Body of pancreas (tissue), 4 donors: Measurements from ENCODE around the gene TPCN2.

Experiments
- CTCF ChIP-seq, 7 experiments: fragments of 450-650 bp in 4 of 7; fragments of 200-600 bp in 3 of 7; sonication (generic) in 3 of 7; IDR thresholded peaks; one replicate each; pipeline ENCODE4 v1.5.1; 2016 to 2019; ENCODE audit warnings: antibody characterized with exemption in 7 of 7
- POLR2A ChIP-seq, 3 donors: fragments of 450-650 bp; IDR thresholded peaks; one replicate each; pipeline ENCODE4 v1.6.1; 2016; ENCODE audit warnings: antibody characterized with exemption in 3 of 3, mild to moderate bottlenecking in 2 of 3

GRCh38 chr11:69110451-69110850 lies 61.7 kb downstream of the TPCN2 start:
- no peak for TF ChIP-seq POLR2A (IDR thresholded peaks at IDR 0.05)
- TF ChIP-seq CTCF (IDR thresholded peaks at IDR 0.05): no peak
